GM18498 (cell line): Measurements from ENCODE around the gene IGSF3.
"Not testable (repeated sequence)": the region's sequence is repeated elsewhere in the genome, so short reads cannot be mapped to it uniquely, and the experiment has no call there.

Experiments
- ATAC-seq: cut with Tn5 transposase; IDR thresholded peaks from one replicate; pipeline ENCODE4 v1.9.1; 2021; ENCODE audit warnings: mild to moderate bottlenecking, moderate library complexity; ENCODE audit not compliant: unreplicated experiment

Gene IGSF3

DNA sequence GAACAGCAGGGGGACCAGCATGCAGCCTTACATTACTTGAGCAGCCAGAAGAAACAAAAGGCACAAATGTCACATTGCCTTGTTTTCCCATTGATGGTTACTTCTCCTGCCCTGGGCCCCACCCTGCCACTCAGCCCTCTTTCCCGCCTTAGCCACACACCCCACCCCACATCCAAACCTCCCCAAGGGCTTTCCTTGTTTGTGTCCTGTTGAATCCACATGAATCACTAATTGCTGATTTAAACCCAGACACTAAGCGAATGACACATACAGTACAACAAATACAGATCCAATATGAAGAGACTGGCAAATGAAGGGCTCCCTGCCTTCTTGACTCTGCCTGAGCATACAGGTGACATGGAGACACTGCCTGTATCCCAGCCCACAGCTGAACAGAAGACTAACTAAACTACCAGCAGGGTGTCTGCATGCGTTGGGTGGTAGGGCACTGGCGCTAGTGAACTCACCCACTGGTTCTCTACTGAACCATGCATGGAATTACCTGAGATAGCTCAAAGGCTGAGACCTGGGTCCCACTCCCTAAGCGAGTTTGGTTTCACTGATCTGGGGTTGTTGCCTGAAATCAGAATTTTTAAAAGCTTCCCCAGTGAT lies 3.1 kb downstream of the IGSF3 start:
- ATAC-seq, result no peak

DNA sequence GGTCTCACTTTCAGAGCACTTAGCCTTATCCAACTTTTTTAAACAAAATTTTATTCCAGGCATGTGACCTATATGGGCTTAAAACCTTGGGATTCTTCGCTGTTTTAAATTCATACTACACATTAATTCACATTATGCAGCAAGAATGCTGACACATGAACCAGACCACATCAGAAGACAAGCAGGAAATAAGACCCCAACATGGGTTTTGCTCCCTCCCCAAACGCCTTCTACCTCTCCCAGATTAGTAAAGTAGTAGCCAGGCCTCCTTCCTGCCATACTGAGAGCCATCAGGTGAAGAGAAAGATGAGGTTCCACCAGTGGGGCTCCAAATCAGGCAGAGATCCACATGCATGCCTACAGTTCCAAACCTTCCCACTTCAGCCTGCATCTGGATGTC lies 3.7 kb downstream of the IGSF3 start:
- no peak for ATAC-seq

DNA sequence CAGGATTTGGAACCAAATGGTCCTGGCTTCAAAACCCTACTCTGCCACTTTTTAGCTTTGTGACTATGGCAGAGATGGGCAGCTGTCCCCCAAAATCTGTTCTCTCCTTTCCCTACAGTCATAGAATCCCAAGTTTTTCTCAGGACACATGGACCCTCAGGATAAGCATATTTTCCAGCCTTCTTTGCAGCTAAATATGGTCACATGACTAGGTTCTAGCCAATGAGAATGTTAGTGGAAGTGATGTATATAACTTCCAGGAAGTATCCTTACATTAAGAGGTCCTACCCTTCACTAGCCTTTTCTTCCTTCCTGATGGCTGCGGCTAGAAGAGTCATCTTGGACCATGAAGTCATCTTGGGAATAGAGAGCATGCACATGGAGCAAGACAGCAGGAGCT lies 5.9 kb downstream of the IGSF3 start:
- no peak for ATAC-seq

DNA sequence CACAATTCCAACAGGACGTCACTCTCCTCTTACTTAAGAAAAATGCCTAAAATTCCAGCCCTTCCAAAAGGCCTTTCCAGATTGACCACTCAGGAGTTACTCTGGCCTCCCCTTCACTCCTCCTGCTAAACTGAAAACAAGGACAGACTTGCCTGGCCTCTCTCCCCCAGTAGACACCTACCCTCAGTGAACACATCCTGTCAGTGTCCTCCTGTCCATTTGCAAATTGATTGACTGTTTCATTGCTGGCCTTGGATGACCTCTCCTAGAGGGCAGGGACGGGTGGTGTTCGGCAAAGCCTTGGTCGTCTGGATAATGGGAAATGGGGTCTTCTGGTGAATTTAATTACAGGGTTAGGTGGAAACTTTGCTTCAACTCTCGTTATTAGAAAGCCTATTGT lies 8.9 kb downstream of the IGSF3 start:
- not testable (repeated sequence) for ATAC-seq

DNA sequence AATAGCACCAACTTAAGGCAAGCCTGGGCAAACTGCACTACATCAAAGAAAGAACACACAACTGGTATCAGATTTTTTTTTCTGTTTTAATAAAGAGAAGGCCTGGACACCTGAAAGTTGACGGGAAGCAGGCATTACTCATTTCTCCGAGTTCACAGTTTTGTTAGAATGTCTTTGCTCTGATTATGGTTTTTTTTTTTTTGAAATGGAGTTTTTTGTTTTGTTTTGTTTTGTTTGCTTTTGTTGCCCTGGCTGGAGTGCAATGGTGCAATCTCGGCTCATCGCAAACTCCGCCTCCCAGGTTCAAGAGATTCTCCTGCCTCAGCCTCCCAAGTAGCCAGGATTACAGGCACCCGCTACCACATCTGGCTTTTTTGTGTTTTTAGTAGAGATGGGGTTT lies 9.7 kb downstream of the IGSF3 start:
- not testable (repeated sequence) for ATAC-seq

DNA sequence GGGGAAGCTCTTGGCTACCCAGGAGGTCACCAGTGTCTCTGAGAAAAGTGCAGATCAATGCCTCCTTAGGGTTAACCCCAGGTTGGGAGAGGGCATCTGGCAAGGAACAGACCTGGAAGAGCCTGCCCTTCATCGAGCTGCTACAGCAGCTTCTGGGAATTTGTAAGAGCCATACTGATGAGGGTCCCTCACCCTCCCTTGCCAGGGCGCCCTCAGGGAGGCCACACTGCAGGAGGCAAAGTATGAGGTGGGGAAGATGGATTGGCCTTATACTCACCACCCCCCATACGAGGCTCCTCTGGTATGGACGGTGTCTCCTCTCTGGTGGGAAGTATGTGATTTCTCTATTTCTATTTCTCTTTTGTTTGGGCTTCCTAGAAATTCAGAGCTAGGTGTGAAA lies 13.2 kb downstream of the IGSF3 start:
- no peak for ATAC-seq

DNA sequence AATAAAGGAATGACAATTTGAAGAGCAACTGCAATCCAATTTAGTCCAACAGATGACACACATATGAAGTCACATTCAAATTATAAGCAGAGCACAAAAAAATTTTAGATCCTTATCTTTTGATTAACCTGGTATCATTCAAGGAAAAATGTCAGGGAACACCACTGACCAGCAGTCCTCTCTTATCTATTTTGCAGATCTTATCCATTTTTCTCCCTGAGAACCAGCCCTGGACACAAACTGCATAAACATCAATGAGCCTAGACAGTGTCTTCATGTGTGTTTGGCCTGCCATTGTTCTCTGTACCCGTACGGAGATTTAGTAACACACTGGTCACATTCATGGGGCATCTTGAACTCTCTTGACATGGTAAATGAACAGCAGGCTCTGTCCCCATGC lies 14.9 kb downstream of the IGSF3 start:
- ATAC-seq, result not testable (repeated sequence)

DNA sequence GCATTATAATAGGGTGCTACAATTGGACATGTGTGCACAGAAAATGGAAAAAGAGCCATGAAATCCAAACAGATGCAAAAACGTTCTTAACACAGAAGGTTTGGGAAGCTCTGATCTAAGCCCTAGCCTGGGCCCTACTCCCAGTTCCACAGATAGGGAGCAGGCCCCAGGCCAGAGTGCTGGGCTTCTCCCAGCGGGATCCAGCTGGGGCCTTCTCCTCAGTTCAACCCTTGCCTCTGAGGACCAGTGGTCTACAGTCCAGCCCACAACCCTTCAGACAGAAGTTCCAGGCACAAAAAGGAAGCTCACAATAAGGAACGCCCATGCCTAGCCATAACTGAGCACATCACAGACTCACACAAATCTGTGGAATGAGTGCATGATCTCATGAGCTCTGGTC lies 16.8 kb downstream of the IGSF3 start:
- not testable (repeated sequence) for ATAC-seq

DNA sequence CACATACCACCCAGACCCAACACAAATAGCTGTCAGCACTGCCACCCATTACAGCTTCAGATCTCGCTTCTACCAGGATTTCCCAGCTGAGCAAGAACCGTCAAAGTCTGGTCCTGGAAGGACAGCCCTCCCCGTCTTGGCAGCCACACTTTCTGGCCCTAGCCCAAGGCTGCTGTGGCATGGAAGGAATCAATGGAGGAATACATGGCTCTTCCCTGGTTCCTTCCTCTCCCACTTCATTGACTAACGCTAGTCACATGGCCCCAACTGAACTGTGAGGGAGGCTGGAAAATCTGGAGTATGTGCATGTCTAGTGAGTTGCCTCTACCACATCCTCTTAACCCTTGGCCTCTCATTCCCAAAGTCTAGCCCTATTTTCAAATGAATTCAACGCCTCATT lies 18.5 kb downstream of the IGSF3 start:
- ATAC-seq, result not testable (repeated sequence)

DNA sequence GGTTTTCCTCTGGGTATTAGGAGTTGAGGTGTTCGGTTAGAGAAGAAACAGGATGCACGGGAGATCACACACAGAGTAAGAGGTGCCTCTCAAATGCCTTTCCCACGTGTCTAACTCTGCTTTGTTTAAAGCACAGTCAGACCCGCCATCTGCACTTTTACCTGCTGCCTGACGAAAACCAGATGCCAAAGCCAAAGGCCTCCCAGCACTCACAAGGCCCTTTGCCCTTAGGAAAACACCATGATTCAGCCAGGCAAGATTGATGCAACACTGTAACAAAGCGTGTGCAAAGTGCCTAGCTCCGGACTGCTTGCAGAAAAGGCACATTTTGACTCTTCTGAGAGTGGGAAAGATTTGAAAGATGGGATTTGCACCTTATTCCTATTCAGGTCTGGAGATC lies 19.2 kb downstream of the IGSF3 start:
- ATAC-seq, result not testable (repeated sequence)

DNA sequence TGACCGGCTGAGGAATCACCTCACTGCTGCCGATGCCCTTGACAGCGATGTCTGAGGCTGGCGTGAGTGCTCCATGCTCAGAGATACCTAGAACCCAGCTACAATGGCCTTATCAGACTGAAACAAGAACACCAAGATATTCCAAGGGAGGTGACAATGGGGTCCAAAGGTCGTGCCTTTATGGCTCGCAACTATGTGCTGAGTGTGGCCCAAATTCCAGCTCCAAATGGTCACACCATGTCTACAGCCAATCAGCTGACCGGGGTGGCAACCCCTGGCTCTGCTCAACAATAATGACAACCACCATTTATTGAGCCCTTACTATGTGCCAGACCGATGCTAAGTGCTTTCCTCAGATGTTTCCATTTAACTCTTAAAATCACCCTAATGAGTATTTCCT lies 20.3 kb downstream of the IGSF3 start:
- ATAC-seq, result not testable (repeated sequence)

DNA sequence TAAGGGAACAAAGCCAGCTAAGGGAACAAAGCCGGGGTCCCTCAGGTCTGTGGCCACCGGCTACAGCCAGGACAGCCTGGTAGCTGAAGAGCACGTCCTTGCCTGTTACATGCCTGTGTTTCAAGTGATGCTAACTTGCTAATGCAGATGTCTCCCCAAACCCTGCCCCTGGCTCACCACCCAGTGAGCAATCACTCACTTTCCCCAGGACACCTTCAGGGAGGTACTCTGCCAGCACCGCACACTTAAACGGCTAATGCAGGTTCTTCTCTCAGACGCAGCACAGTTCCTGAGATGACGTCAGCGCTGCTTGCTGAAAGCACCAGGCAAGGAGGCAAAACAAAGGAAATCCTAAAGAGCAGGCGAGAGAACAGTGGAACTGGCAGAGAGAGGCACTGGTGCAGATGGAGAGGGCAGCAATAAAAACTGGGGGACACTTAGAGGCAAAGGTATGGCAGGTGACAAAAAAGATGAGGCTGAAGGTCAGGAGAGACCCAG lies 20.8 kb downstream of the IGSF3 start:
- not testable (repeated sequence) for ATAC-seq

DNA sequence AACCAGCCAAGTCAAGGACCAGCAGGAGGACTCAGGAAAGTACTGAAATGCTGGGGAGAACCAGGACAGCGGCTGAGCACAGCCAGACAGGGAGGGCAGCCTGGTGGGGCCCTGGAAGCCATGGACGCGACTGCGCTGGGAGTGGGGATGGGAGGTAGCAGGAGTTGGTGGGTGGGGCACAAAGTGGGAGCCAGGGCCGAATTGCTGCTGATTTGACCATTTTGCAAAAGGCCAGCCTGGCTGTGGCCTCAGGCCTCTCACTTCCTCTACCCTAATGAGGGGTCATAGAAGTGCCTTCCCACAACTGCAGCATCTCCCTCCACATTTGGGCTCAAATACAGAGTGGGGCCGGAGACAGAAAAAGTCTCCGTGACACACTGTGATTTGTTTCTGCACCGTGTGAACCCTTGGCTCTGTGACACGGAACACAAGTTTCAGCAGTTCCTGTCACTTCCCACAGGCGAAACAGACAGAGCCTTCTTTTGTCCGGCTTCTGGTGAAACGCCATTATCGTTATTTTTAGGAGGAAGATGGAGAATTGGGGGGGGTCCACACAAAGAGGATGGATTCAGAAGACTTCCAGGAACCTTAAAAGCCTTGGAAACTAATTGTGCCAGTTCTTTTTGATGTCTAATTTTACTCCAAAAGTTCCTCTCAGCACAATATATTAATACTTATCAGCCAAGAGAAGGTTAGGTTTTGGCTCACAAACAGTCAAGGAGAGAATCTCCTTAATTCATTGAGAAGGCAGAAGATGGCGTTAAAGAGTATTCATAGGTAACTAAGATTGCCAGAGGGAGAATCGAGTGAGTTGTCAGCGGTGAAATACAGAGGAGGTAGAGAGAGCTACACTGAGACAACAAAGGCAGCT lies 21.5 kb downstream of the IGSF3 start:
- not testable (repeated sequence) for ATAC-seq

DNA sequence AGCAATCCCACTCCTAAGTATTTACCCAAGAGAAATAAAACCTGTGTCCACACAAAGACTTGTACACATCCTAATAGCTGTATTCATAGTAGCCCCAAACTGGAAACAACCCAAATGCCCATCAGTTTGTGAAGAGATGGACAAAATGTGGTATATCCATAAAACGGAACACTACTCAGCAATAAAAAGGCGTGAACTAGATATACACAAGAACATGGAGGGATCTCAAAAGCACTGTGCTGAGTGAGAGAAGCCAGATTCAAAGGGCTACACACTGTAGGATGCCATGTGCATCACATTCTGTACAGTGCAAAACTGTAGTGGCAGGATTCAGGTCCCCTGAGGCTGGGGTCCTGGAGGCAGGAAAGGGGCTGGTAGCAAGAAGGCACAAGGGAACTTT lies 22.5 kb downstream of the IGSF3 start:
- ATAC-seq, result not testable (repeated sequence)

DNA sequence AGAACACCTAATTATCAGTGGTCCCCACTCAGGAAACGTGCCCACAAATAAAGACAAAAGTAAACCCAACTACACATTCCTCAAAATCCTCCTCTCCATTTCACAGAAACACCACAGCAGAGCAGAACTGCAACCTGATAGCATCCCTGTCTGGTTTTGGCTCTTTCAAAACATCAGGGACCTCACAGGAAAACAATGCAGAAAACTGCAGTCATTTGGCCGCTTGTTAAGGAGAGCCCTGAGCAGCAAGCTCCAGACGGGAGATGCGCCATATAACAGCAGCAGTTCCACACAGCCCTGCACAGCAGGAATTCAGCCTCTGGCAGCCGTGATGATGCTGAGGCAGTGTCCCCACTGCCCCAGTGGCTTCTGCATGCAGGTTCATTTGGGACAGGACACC lies 23.4 kb downstream of the IGSF3 start:
- not testable (repeated sequence) for ATAC-seq

DNA sequence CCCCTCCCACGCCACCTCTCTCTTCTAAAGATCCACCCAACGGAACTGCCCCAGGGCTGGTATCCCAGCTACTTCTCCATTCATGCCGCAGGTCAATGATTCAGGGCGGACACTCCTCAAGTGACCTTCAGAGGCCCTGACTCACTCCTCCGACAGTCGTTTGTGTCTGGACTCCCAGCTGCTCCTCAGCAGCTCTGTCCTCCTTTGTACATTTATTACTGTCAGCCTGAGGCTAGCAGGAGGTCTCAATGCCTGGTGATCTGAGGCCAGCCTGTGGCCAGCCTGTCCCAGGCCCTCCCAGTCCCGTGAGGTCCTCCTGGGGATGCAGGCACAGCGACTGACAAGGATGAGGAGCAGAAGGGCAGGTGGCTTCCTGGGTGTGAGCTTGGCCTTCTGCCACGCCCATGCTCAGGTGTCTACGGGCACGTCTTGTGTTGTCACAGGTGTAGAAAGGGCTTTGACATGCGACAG lies 24.2 kb downstream of the IGSF3 start:
- not testable (repeated sequence) for ATAC-seq

DNA sequence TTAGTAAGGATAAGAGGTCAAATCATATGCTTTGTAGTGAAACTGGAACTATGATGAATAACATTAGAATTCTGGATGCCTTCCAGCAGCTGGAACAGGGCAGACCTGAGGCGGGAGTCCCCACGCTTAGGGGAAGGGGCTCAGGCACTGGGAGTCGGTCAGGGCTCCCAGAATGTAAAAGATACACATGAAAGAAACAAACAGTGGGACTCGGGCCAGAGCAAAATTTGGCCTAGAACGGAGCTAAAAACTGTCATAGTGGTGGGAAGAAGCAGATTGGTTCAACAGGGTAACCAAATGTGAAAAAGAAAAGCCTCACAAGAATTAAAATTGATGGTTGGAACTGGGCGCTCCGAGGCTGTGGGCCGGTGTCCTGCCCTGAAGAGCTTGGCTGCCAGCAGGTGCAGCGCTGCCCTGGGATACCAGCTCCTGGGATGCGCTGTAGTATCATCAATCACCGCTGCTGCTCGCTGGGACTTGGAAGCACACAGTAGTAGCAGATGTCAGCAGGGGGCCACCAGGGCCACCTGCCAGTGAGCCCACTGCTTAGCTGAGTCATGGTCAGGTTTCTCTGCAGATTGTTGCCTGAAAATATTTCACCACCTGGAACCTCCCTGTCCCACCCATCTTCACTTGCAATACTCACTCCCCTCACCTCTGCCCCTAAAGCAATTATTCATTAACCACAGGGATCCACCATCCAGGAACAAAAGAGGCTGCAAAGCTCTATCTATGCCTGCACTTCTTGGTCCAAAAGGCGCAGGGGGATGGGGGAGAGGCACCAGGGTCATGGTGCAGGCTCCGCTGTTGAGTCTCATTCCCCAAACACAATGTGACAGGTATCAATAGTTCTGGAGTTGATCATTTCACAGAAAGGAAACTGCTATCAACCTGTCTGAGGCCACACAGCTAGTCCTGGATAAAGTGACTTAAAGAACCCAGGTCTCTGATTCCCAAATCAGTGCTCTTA lies 24.9 kb downstream of the IGSF3 start:
- not testable (repeated sequence) for ATAC-seq

DNA sequence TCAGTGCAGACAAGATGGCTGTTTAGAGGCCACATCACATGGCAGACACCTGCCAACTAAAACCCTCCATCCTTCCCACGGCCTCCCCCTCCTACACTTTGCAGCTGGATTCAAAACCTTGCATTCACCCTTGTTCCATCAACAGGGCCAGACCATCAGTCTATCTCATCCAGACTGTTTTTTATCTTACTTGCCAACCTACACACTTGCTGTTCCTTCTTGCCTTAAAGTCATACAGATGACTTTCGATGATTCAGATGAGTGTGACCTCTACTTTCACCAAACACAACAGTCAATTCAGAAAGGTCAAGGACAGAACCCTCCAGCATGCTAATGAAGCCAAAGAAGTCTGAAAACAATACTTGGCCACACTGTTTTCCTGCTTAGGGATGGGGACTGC lies 29.9 kb downstream of the IGSF3 start:
- ATAC-seq, result not testable (repeated sequence)

DNA sequence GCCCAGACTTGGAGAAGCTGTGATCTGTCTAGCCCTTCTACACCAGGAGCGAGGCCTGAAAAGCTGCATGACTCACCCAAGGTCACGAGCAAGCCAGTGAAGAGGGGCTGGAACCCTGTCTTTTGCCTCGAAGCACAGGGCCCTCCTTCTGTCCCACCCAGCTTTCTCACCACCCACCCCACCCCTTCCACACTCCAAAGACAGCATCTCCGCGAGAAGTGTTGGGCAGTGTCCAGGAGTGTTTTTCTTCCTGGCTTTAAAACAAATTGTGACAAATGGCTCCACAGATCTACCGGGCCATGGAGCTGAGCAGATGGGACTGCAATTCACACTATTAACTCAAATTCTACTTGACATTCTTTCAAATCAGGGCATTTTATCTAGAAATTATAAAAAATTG lies 30.9 kb downstream of the IGSF3 start:
- not testable (repeated sequence) for ATAC-seq

DNA sequence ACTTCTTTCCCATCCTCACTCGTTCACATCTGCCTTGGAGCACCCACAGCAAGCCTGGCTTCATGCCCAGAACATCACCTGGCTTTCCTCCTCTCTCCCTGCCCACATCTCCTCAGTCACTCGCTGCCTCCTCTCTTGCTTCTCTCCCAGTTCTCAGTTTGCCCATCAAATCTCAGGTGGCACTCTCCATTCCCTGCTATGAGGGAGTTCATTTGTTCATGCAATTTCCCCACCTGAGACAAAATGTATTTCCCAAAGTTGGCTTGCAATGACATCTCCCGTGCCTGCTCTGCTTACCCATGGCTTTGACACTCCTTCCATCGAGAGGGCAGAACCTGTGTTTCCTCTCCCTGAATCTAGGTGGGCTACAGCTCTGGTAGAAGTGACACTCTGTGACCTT lies 33.1 kb downstream of the IGSF3 start:
- ATAC-seq, result not testable (repeated sequence)
